Measurements from ENCODE around the gene PDX1. TPM values are rescaled to one million over a fixed set of nuclear protein-coding genes. Genes with fewer than 3 reads are reported as not detected.

The PDX1 gene
- total RNA-seq, 1 experiment from 2014 or later = not detected

DNA sequence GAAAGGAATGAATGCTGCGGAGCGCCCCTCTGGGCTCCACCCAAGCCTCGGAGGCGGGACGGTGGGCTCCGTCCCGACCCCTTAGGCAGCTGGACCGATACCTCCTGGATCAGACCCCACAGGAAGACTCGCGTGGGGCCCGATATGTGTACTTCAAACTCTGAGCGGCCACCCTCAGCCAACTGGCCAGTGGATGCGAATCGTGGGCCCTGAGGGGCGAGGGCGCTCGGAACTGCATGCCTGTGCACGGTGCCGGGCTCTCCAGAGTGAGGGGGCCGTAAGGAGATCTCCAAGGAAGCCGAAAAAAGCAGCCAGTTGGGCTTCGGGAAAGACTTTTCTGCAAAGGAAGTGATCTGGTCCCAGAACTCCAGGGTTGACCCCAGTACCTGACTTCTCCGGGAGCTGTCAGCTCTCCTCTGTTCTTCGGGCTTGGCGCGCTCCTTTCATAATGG is 8.6 kb downstream of the PDX1 start:
- no peaks in the 10 kb centered on the region for H3K36me3 ChIP-seq
- H3K9me3 ChIP-seq (replicated peaks) = no peaks in the 10 kb centered on the region
- H3K27ac ChIP-seq = no peak overlapping the region
- H3K4me3 ChIP-seq = no peak overlapping the region
- DNase-seq = no peak
- peaks cover 14% of the 10 kb centered on the region for H3K27me3 ChIP-seq
- no peaks in the 10 kb centered on the region for H3K4me1 ChIP-seq

DNA sequence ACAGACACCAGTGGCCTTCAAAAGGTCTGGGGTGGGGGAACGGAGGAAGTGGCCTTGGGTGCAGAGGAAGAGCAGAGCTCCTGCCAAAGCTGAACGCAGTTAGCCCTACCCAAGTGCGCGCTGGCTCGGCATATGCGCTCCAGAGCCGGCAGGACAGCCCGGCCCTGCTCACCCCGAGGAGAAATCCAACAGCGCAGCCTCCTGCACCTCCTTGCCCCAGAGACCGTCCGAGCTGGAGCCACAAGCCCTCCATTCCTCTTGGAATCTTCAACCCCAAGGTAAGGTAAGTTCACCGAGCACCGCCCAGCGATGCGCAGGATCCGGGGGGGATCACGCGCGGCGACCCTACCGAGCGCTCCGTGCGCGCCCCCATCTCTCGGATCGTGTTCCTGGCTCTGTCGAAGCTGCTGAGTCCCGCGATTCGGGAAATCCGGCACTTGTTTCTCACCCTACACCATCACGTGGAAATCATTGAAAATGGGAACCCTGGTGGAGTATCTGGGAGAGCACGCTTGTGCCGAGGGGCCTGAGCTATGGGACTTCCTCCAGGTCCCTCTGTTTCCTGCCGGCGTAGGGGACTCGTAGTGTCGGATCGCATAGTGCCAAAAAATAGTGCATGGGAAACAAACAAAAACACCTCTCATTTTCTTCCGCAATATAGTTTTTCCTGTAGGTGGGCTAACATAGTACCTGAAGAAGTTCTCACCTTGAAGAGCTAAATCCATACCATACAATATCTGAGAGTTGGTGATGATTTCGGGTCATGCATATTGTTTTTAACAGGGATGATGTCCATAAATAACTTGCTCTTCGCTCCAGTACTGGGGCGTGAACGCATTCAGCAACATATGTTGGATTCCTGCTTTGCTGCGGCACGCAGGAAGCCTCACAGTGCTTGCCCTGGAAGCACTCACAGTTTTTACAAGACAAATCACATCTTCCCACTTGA is 9.3 kb downstream of the PDX1 start:
- Histone ChIP-seq H3K4me1 (no peaks in the 10 kb centered on the region), H3K27me3 (peaks cover 14% of the 10 kb centered on the region), H3K27ac (no peak overlapping the region), H3K4me3 (no peak overlapping the region), H3K9me3 (replicated peaks) (no peaks in the 10 kb centered on the region), H3K36me3 (no peaks in the 10 kb centered on the region)
- no peak for DNase-seq

DNA sequence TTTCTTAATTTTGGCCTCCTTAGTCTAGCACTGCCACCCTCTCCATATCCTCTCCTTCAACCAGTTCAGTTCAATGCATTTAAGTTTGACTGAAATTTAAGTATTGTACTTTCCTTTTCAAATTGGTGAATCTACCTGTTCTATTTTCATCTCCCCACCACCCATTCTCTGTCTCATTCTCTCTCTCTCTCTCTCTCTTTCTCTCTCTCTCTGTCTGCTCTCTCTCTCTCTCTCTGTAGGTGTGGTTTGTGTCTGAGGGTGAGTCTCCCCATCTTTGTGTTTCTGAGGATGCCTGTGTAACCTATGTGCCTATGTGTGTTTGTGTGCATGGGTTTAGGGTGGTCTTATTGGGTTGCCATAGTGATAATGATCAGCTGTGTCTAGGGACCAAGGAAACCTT is 10.1 kb downstream of the PDX1 start:
- Histone ChIP-seq H3K9me3 (replicated peaks) (no peaks in the 10 kb centered on the region), H3K4me3 (no peak overlapping the region), H3K36me3 (no peaks in the 10 kb centered on the region), H3K27me3 (peaks cover 14% of the 10 kb centered on the region), H3K27ac (no peak overlapping the region), H3K4me1 (no peaks in the 10 kb centered on the region)
- no peak for DNase-seq

DNA sequence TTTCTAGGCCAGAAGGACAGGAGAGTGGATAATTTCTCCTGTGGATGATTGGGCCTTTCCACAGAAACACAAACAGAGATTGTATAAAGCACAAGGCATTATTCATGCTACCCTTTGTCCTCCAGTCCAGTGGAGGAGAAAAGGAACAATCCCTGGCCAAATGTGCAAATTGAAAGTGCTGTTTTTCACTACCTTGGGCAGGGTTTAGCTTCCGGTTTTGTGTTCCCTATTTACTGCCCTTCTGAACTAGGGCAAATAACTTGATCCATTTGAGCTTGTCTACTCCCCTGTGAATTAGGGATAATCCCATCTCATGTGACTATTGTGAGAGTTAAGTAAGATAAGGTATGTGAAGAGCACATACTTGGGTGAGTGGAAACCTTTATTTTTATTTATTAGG is 13.3 kb downstream of the PDX1 start:
- H3K36me3 ChIP-seq = no peaks in the 10 kb centered on the region
- H3K27me3 ChIP-seq = no peaks in the 10 kb centered on the region
- H3K4me3 ChIP-seq = no peak overlapping the region
- H3K4me1 ChIP-seq = no peaks in the 10 kb centered on the region
- H3K27ac ChIP-seq = no peak overlapping the region
- H3K9me3 ChIP-seq (replicated peaks) = no peaks in the 10 kb centered on the region
- no peak for DNase-seq

DNA sequence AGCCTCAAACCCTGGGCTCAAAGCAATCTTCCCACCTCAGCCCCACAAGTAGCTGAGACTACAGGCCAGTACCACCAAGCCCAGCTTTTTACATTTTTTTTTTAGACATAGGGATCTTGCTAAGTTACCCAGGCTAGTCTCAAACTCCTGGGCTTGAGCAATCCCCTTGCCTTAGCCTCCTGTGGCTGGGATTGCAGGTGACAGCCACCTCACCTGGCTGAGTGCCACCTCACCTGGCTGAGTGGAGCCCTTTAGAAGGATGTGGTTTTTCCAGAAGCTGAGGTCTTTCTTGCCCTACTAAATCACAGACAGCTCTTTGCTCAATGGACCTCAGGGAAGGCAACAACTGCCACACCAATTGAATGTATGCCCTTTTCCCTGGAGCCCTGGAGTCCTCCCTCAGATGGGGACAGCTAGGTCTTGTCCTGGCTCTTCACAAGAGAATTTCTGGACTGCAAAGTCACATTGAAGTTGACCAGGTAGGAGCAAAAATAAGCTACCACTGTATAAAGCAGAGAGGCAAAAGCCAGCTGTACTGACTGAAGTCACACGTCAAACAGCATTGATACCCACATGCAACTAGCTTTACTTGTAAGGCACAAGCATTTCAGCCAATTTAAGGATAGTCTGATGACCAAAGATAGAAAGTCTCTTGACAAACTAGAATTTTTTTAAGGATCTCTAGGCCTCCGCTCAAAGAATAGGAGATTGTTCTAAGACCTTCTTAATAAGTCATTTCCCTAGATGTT is 14.0 kb downstream of the PDX1 start:
- Histone ChIP-seq H3K4me1 (no peaks in the 10 kb centered on the region), H3K36me3 (no peaks in the 10 kb centered on the region), H3K27me3 (no peaks in the 10 kb centered on the region), H3K9me3 (replicated peaks) (no peaks in the 10 kb centered on the region), H3K27ac (no peak overlapping the region), H3K4me3 (no peak overlapping the region)
- no peak for DNase-seq

DNA sequence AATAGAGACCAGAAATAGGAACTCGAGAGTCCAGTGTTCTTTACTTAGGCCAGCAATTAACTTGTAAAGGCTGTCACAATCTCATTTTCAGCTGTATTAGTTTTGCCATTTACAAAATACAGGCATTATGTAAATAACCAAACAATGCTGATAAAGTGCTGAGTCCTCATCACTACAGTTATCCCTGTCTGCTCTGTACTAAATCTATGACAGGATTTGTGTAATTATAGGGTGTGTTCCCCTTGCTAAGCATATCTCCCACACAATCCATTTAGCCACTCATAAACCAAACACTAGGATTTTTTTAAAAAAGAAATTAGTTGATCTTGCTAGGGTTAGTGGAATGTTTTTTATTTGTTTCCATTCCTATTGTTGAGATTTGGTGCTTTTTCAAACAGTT is 23.2 kb downstream of the PDX1 start:
- H3K4me1 ChIP-seq = no peaks in the 10 kb centered on the region
- H3K27me3 ChIP-seq = no peaks in the 10 kb centered on the region
- no peak for DNase-seq
- no peak overlapping the region for H3K4me3 ChIP-seq
- no peak overlapping the region for H3K27ac ChIP-seq
- no peaks in the 10 kb centered on the region for H3K36me3 ChIP-seq
- no peaks in the 10 kb centered on the region for H3K9me3 ChIP-seq (replicated peaks)

DNA sequence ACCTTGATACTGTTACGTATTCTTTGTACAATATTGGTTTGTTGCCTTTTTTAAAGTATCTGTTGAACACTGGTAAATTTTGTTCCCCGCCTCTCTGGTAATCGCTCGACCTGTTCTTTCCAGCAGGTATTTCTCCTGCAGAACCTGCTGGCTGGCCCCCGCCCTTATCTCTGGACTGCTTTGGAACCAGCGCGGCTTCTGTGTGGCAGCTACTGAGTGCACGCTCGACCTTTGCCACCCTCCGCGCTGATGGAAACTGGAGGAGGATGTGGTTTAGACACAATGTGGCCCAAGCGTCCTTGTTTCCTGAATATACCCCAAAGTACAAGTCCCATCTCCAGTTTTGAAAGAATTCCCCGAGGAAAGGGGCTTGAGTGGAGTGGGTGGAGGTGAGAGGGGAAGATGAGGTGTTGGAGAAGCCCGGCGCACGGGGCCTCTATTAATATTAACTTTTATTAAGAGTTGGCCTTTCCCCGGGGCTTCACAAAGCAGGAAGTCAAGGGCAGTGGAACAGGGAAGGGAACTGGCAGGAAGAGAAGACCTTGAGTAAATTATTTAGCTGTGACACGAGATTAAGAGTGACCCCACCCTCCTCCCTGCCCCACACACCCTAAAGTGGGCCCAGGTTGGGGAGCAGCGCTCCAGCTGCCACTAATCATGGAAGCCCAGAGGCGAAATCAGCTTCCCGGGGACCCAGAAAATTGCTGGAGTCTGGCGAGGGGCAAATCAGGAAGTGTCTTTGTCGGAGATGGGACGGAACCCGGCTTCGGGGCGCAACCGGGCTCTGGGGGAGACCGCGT is 33.3 kb downstream of the PDX1 start:
- Histone ChIP-seq H3K36me3 (no peaks in the 10 kb centered on the region), H3K4me1 (no peaks in the 10 kb centered on the region), H3K9me3 (replicated peaks) (no peaks in the 10 kb centered on the region), H3K27ac (no peak overlapping the region), H3K27me3 (peaks cover 12% of the 10 kb centered on the region; the same call in 1 of the 2 replicates), H3K4me3 (no peak overlapping the region)
- no peak for DNase-seq

DNA sequence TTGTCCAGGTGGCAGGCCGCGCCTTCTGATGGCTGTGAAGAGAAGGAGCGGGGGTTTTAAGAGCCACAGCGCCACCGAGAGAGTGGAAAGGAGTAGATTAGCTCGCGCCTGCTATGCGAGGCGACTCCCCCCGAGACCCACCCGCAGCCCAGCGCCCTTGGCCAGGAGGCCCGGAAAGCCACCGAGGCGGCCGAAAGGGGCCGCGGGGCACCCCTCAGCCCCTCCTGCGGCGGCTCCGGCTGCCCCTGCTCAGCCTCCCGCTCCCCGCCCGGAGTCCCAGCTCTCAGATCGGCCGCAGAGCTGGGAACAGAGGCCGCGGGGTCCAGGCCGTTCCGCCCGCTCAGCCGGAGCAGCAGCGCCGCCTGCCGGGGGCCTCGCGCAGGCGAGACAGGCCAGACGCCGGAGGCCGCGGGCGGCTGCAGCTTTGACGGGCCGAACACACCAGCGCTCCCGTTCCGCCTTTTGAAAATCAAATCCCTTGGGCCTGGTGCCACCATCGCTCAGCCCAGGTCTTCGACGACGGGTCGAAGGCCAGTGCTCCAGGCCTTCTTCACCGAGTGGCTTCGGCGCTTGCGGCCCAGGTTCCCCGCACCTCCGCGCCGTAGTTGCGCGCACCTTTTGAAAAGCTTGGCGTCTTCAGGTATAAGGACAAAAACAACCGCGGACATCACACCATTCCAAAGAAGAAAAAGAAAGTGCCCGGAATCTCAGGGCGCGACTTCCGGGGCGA is 34.0 kb downstream of the PDX1 start:
- H3K27me3 ChIP-seq = peaks cover 12% of the 10 kb centered on the region; the same call in 1 of the 2 replicates
- no peak for DNase-seq

DNA sequence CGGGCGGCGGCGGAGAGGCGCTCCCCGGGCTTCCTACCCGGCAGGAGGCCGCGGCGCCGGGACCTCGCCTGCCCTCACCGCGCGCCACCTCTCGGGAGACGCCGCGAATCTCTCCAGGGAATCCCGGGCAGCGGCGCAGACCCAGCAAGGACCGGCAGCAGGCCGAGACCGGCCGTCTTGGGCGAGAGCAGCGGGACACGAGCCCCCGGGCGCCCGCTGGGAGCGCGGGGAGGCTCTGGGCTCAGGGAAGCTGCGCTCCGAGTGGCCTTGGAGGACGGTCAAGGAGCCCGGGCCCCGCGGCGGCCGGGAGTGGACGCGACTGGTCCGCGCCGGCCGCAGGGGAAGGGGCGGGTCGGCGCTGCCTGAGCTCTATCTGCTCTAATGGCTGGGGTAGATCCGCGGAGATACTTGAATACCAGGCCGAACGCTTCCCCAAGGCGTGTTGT is 34.6 kb downstream of the PDX1 start:
- no peak for DNase-seq
- no peak overlapping the region for H3K4me3 ChIP-seq
- peaks cover 12% of the 10 kb centered on the region; the same call in 1 of the 2 replicates for H3K27me3 ChIP-seq
- H3K36me3 ChIP-seq = no peaks in the 10 kb centered on the region
- H3K9me3 ChIP-seq (replicated peaks) = no peaks in the 10 kb centered on the region
- no peak overlapping the region for H3K27ac ChIP-seq
- H3K4me1 ChIP-seq = no peaks in the 10 kb centered on the region

More for the DNA sequence above, 34.0 kb downstream of the PDX1 start:
- Histone ChIP-seq H3K27ac (no peak overlapping the region), H3K9me3 (replicated peaks) (no peaks in the 10 kb centered on the region), H3K36me3 (no peaks in the 10 kb centered on the region), H3K4me3 (no peak overlapping the region), H3K4me1 (no peaks in the 10 kb centered on the region)

DNA sequence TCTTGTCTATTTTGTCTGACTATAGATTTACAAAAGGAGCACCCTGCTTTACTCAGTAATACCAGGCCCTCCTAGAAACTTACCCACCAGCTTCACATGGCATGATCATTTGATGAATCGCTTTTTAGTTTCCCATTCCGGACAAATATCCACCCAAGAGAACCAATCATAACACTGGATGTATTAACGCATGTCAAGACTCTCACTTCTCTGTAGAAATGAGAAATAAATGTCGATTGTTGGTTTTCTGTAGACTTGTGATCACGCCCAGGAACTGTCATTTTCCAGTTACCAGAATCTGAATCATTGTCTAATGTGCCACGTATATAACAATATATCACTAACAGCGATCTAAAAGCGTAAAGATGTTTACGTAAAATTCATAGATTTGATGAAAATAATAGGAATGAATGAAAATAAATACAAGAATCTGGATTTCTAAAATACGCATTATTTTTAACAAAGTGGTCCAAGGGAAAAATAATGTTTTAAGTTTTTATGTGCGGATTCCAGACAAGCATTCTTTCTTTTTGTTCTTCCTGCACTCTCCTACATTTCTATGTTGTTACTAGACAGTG is 35.3 kb downstream of the PDX1 start:
- H3K4me1 ChIP-seq = no peaks in the 10 kb centered on the region
- H3K27me3 ChIP-seq = peaks cover 12% of the 10 kb centered on the region; the same call in 1 of the 2 replicates
- H3K27ac ChIP-seq = no peak overlapping the region
- H3K4me3 ChIP-seq = no peak overlapping the region
- no peak for DNase-seq
- H3K9me3 ChIP-seq (replicated peaks) = no peaks in the 10 kb centered on the region
- H3K36me3 ChIP-seq = no peaks in the 10 kb centered on the region

DNA sequence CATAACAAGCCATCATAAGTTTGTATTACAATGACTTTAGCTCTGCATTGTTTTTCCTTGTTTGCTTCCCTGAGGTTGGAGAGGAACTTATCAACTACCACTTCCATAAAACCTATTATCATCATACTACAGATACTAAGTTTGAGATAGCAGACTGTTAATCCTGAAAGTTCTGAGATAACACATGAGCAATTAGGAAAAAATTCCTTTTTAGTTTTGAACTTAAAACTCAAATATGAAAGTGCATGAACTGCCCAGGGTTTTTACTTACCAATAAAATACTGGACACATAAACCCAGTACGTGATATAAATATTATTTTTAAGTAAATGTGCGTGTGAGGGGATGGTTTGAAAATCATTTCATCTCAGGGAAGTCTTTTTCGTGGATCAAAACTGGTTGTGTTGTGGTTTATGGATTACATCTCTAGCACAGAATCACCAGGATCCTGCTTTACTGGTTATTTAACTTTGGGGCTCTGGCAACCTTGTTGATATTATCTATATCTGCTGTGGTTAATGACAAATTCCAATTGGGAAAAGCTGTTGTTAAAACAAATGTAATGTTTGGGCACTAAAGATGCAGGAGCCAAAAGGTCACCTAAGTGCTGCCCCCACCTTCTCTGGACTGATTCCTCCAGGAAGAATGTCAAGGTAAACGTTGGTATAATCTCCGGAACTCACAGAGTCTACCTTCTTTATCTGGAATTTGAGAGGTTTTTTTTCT is 36.9 kb downstream of the PDX1 start:
- H3K36me3 ChIP-seq = no peaks in the 10 kb centered on the region
- H3K27me3 ChIP-seq = peaks cover 12% of the 10 kb centered on the region; the same call in 1 of the 2 replicates
- H3K4me1 ChIP-seq = no peaks in the 10 kb centered on the region
- no peak overlapping the region for H3K4me3 ChIP-seq
- no peaks in the 10 kb centered on the region for H3K9me3 ChIP-seq (replicated peaks)
- no peak for DNase-seq
- H3K27ac ChIP-seq = no peak overlapping the region

DNA sequence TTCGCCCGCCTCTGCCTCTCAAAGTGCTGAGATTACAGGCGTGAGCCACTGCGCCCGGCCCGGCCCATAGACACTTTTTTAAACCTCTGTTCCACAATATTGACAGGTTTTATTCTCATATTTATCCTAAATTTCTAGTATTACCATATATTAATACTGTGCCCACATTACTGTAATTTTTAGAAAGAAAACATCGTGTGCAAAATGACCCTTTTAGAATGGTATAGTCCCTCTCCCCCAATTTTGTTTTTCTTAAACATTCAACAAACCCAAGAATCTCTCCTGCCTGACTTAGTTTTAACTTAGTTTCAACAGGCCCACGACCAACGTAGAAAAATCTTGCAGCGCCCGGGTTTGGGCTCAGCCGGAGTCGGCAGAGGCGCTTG is 40.2 kb downstream of the PDX1 start:
- Histone ChIP-seq H3K4me1 (no peaks in the 10 kb centered on the region), H3K27me3 (peaks cover 14% of the 10 kb centered on the region; the same call in 1 of the 2 replicates), H3K4me3 (no peak overlapping the region), H3K36me3 (no peaks in the 10 kb centered on the region), H3K9me3 (replicated peaks) (no peaks in the 10 kb centered on the region), H3K27ac (no peak overlapping the region)
- no peak for DNase-seq
